SK-N-SH (cell line): Measurements from ENCODE around the gene LRRC59. TPM values are rescaled to one million over a fixed set of nuclear protein-coding genes. Genes with fewer than 3 reads are reported as not detected.

Experiments used
- CTCF ChIP-seq: fragments of 200-600 bp; sonication (generic); IDR thresholded peaks from 2 replicates; pipeline ENCODE4 v1.6.1; 2017; ENCODE audit warnings: antibody characterized with exemption, mild to moderate bottlenecking, moderate library complexity
- ELF1 ChIP-seq: IDR thresholded peaks from 2 replicates; pipeline ENCODE4 v1.4.0; 2012
- EP300 ChIP-seq, 2 experiments: IDR thresholded peaks; 2 replicates each; pipeline versions ENCODE4 v1.4.0 to v1.6.1; 2012; ENCODE audit warnings: borderline replicate concordance in 1 of 2, low read depth in 1 of 2, low read length in 1 of 2
- EZH2phosphoT487 ChIP-seq: fragments of 200-600 bp; sonication (generic); IDR thresholded peaks from 2 replicates; pipeline ENCODE4 v1.6.1; 2017; ENCODE audit warnings: low read depth, mixed run types, mild to moderate bottlenecking, antibody characterized with exemption, moderate library complexity, borderline replicate concordance
- FOSL2 ChIP-seq: IDR thresholded peaks from 2 replicates; pipeline ENCODE4 v1.4.0; 2012; ENCODE audit warnings: low read depth, mild to moderate bottlenecking, moderate library complexity, borderline replicate concordance
- FOXJ3 ChIP-seq: sonication (generic); formaldehyde crosslinking; IDR thresholded peaks from 2 replicates; pipeline ENCODE4 v1.5.1; 2020; ENCODE audit warnings: mild to moderate bottlenecking, missing genetic modification reagents
- FOXM1 ChIP-seq: IDR thresholded peaks from 2 replicates; pipeline ENCODE4 v1.4.0; 2012; ENCODE audit warnings: low read depth, mild to moderate bottlenecking
- GABPA ChIP-seq: IDR thresholded peaks from 2 replicates; pipeline ENCODE4 v1.4.0; 2012; ENCODE audit warnings: low read depth, mild to moderate bottlenecking
- GATA2 ChIP-seq: sonication (generic); formaldehyde crosslinking; IDR thresholded peaks from 2 replicates; pipeline ENCODE4 v1.5.0; 2020; ENCODE audit warnings: mild to moderate bottlenecking, missing genetic modification reagents
- IRF3 ChIP-seq: fragments of 150-350 bp; IDR thresholded peaks from 2 replicates; pipeline ENCODE4 v1.6.1; 2016; ENCODE audit warnings: mild to moderate bottlenecking, low read depth, low read length
- JUND ChIP-seq: IDR thresholded peaks from 2 replicates; pipeline ENCODE4 v1.4.0; 2012
- MAX ChIP-seq: IDR thresholded peaks from 2 replicates; pipeline ENCODE4 v1.4.0; 2012; ENCODE audit warnings: low read depth
- MEF2A ChIP-seq: IDR thresholded peaks from 2 replicates; pipeline ENCODE4 v1.4.0; 2012; ENCODE audit warnings: low read depth, borderline replicate concordance
- MXI1 ChIP-seq: IDR thresholded peaks from 2 replicates; pipeline ENCODE4 v1.6.1; 2012; ENCODE audit warnings: mild to moderate bottlenecking, low read depth, low read length, improper control_type of control experiment
- NFIC ChIP-seq: IDR thresholded peaks from 2 replicates; pipeline ENCODE4 v1.4.0; 2012; ENCODE audit warnings: borderline replicate concordance
- NRF1 ChIP-seq: IDR thresholded peaks from 2 replicates; pipeline ENCODE4 v1.6.1; 2012; ENCODE audit warnings: low read depth, mild to moderate bottlenecking, low read length
- PBX3 ChIP-seq: IDR thresholded peaks from 2 replicates; pipeline ENCODE4; 2012
- POLR2AphosphoS5 ChIP-seq: IDR thresholded peaks from 2 replicates; pipeline ENCODE4 v1.6.1; 2012; ENCODE audit warnings: low read depth, low read length
- RAD21 ChIP-seq: IDR thresholded peaks from 2 replicates; pipeline ENCODE4 v1.6.1; 2012; ENCODE audit warnings: mild to moderate bottlenecking, low read length
- SIN3A ChIP-seq: IDR thresholded peaks from 2 replicates; pipeline ENCODE4 v1.6.1; 2012; ENCODE audit warnings: low read depth, mild to moderate bottlenecking, low read length, moderate library complexity, borderline replicate concordance
- SMC3 ChIP-seq: IDR thresholded peaks from 2 replicates; pipeline ENCODE4 v1.6.1; 2012; ENCODE audit warnings: low read depth, low read length, improper control_type of control experiment
- TAF1 ChIP-seq: IDR thresholded peaks from 2 replicates; pipeline ENCODE4 v1.6.1; 2012; ENCODE audit warnings: low read depth, mild to moderate bottlenecking, low read length, moderate library complexity, borderline replicate concordance
- TCF12 ChIP-seq: IDR thresholded peaks from 2 replicates; pipeline ENCODE4 v1.4.0; 2012
- TEAD4 ChIP-seq: IDR thresholded peaks from 2 replicates; pipeline ENCODE4 v1.4.0; 2012; ENCODE audit warnings: mild to moderate bottlenecking, borderline replicate concordance; ENCODE audit not compliant: insufficient read depth
- USF1 ChIP-seq: IDR thresholded peaks from 2 replicates; pipeline ENCODE4 v1.4.0; 2012; ENCODE audit warnings: low read depth, borderline replicate concordance
- USF2 ChIP-seq: fragments of 150-350 bp; IDR thresholded peaks from 2 replicates; pipeline ENCODE4 v1.6.1; 2017; ENCODE audit warnings: antibody characterized with exemption, low read length, low read depth, borderline replicate concordance
- polyA plus RNA-seq, 3 experiments: library from polyadenylated mRNA; depleted of rRNA; stranded (reverse); fragments of >200 nt; gene quantifications; 2 replicates each; pipeline ENCODE4 v1.2.3, GENCODE V29; 2012

The LRRC59 gene
- polyA plus RNA-seq, 1 of the 3 experiments (the other 2 are of a cell fraction): 137 TPM

- TF ChIP-seq MAX (peak; percentile 68), TEAD4 (no peak), EP300 (IDR thresholded peaks at IDR 0.05; ENCODE audit: borderline replicate concordance in 1 of 2, low read depth in 1 of 2, low read length in 1 of 2) (no peak), GABPA (no peak), POLR2AphosphoS5 (no peak), TAF1 (no peak), ELF1 (no peak), FOXM1 (no peak), JUND (no peak), MEF2A (no peak), USF2 (no peak), TCF12 (no peak), SIN3A (no peak), USF1 (no peak), EZH2phosphoT487 (no peak), IRF3 (no peak), PBX3 (no peak; the same call in 1 of the 2 replicates), MXI1 (peak; percentile 75; the same call in 1 of the 2 replicates), NRF1 (no peak), FOSL2 (no peak), SMC3 (peak; percentile 60), RAD21 (peak; percentile 66), FOXJ3 (CRISPR knock-in tag) (no peak), NFIC (no peak), CTCF (peak; percentile 92), GATA2 (no peak)
- TF ChIP-seq, all 33 proteins: peak for 5
These were observed 35.5 kb downstream of the LRRC59 start (continued) for GRCh38 chr17:50361561-50362480.
